ENCODE data around the gene HDLBP. TPM values are rescaled to one million over a fixed set of nuclear protein-coding genes. Genes with fewer than 3 reads are reported as not detected.
A peak's percentile ranks its signal among the peaks of the same experiment; 100 is the strongest.

Gene HDLBP
- total and polyA plus RNA-seq, 2 of the 4 experiments (the other 2 are of a cell fraction): 648 to 1,165 TPM

- H3K27ac ChIP-seq (ENCODE audit: insufficient read depth, low read length): no peak overlapping the region
- no peak overlapping the region for H3K4me3 ChIP-seq (ENCODE audit: insufficient read depth, low read depth, low read length)
- no peak overlapping the region for H3K9ac ChIP-seq (ENCODE audit: low read depth, low read length)
Observed at GRCh38 chr2:241310917-241311566, 4.4 kb downstream of the HDLBP start.

More at GRCh38 chr2:241310917-241311566, 4.4 kb downstream of the HDLBP start:
- Histone ChIP-seq H2AK9ac (replicated peaks; ENCODE audit: low read depth, low read length, poor library complexity) (no peak overlapping the region), H3K79me1 (ENCODE audit: low read depth in 1 of 2, low read length in 2 of 2) (peaks cover 15 to 75% of the 10 kb centered on the region in 2 experiments), H2BK5ac (ENCODE audit: low read depth, low read length, poor library complexity, severe bottlenecking) (no peak overlapping the region), H3K18ac (ENCODE audit: low read depth, low read length) (no peak overlapping the region), H3K23ac (ENCODE audit: low read depth, low read length) (0 out of 2 replicates have a peak overlapping the region, but pooled peaks have one; percentile 11), H3K4me1 (ENCODE audit: control insufficient read depth, insufficient read depth, low read length) (0 out of 2 replicates have a peak, but pooled peaks cover 4% of the 10 kb centered on the region), H2BK20ac (ENCODE audit: low read depth, low read length) (no peak overlapping the region), H4K20me1 (ENCODE audit: insufficient read depth, low read length) (peaks cover 42% of the 10 kb centered on the region), H4K91ac (ENCODE audit: insufficient read depth, low read depth, low read length) (no peak overlapping the region), H4K8ac (ENCODE audit: low read depth in 2 of 2, low read length in 2 of 2) (no peak overlapping the region), H3K4me2 (ENCODE audit: low read depth, low read length) (no peak overlapping the region), H3K14ac (replicated peaks; ENCODE audit: low read depth, low read length) (no peak overlapping the region), H4K5ac (ENCODE audit: low read depth, low read length) (no peak overlapping the region), H3K36me3 (ENCODE audit: control insufficient read depth, insufficient read depth, low read length) (peaks cover 3% of the 10 kb centered on the region; the same call in 1 of the 2 replicates), H2AFZ (replicated peaks; ENCODE audit: low read length, poor library complexity) (no peak overlapping the region), H3K27me3 (ENCODE audit: control insufficient read depth, insufficient read depth, low read length) (no peaks in the 10 kb centered on the region), H3K9me3 (ENCODE audit: control insufficient read depth, insufficient read depth, low read length) (no peaks in the 10 kb centered on the region), H2BK15ac (ENCODE audit: low read depth, low read length) (no peak overlapping the region), H3K4ac (ENCODE audit: low read depth, low read length) (no peak overlapping the region), H2AK5ac (ENCODE audit: low read depth, low read length) (no peak overlapping the region), H2BK120ac (ENCODE audit: low read depth, low read length) (no peak overlapping the region), H3K56ac (ENCODE audit: extremely low read depth, insufficient read depth, low read length) (no peak overlapping the region), H3K9me1 (ENCODE audit: insufficient read depth, low read length) (peaks cover 30% of the 10 kb centered on the region)
- dilution Hi-C loops (cut with HindIII; ENCODE audit: low sequenced_read_pairs, unreplicated experiment): no loop called here
- intact Hi-C loops (cut with micrococcal nuclease): no loop called here
- POLR2A ChIA-PET (ENCODE audit: unreplicated experiment): no interaction called here
- in situ Hi-C loops (cut with MboI; ENCODE audit: low sequenced_read_pairs): no loop called here
- WGBS, 2 experiments (ENCODE audit: extremely low coverage in 2 of 2, insufficient read length in 1 of 2): 93% methylated on average over 3 of the region's 13 CpGs; no CpG with 5 or more reads in 1 of the 2 experiments
- TF ChIP-seq RCOR1 (IDR thresholded peaks at IDR 0.05; ENCODE audit: insufficient replicate concordance, low read length) (no peak), NFE2L2 (IDR thresholded peaks at IDR 0.05; ENCODE audit: low read depth, low read length) (no peak), MAFK (IDR thresholded peaks at IDR 0.05; ENCODE audit: low read depth, low read length) (no peak), BHLHE40 (IDR thresholded peaks at IDR 0.05; ENCODE audit: low read depth, low read length) (no peak), CEBPB (IDR thresholded peaks at IDR 0.05; ENCODE audit: low read depth, low read length) (no peak), ELK1 (IDR thresholded peaks at IDR 0.05; ENCODE audit: borderline replicate concordance, low read depth, low read length) (no peak)
- BruUV-seq (replicated peaks): no TSS peak
- no peak for DNase-seq
- CTCF ChIA-PET: no interaction called here
- ATAC-seq (ENCODE audit: low read depth): no peak
